B cell (primary cell): ENCODE measurements around the gene SOX13.

Experiments
- CTCF ChIP-seq: fragments of 200-600 bp; IDR thresholded peaks from one replicate; pipeline ENCODE4 v1.8.0; 2022; ENCODE audit warnings: antibody characterized with exemption, mild to moderate bottlenecking
- EZH2 ChIP-seq: IDR thresholded peaks from 2 replicates; pipeline ENCODE4 v1.6.1; 2012; ENCODE audit warnings: borderline replicate concordance, low read depth, mild to moderate bottlenecking, moderate library complexity, low read length; ENCODE audit not compliant: insufficient read depth, poor library complexity, severe bottlenecking

- TF ChIP-seq CTCF (no peak), EZH2 (no peak)
Measured at GRCh38 chr1:204152310-204153044, 79.6 kb downstream of the SOX13 start.
